ENCODE data around the gene MYRIP. TPM values are rescaled to one million over a fixed set of nuclear protein-coding genes. Genes with fewer than 3 reads are reported as not detected.

Gene MYRIP
- total RNA-seq, 3 donors from 2014 or later (not counting 1 experiment from before 2014, with no cell fraction given) = not detected

GRCh38 chr3:40097131-40098117 lies 288.0 kb downstream of the MYRIP start:
- no peak overlapping the region for H3K27ac ChIP-seq (ENCODE audit: low read length)
- Mint-ChIP-seq H3K27ac (no peak overlapping the region), H3K4me3 (no peak overlapping the region), H3K36me3 (no peaks in the 10 kb centered on the region), H3K4me1 (no peaks in the 10 kb centered on the region), H3K27me3 (ENCODE audit: low read depth in 2 of 2) (peaks cover 0 to 8% of the 10 kb centered on the region in 2 donors), H3K9me3 (peaks cover 0 to 5% of the 10 kb centered on the region in 2 donors)
- ATAC-seq (no peak), DNase-seq (no peak)
- no peaks in the 10 kb centered on the region for H3K36me3 ChIP-seq (ENCODE audit: control insufficient read depth, insufficient read depth, low read length)
- no peaks in the 10 kb centered on the region for H3K27me3 ChIP-seq (ENCODE audit: control insufficient read depth, insufficient read depth, low read length)
- no peak overlapping the region for H3K4me3 ChIP-seq (ENCODE audit: low read length)
- WGBS (ENCODE audit: insufficient coverage) = 79% methylated on average over 6 of the region's 9 CpGs
- no peaks in the 10 kb centered on the region for H3K4me1 ChIP-seq (ENCODE audit: control insufficient read depth, insufficient read depth, low read length)
- intact Hi-C loops (cut with micrococcal nuclease) = no loop called here
- TF ChIP-seq, protein P1, sequence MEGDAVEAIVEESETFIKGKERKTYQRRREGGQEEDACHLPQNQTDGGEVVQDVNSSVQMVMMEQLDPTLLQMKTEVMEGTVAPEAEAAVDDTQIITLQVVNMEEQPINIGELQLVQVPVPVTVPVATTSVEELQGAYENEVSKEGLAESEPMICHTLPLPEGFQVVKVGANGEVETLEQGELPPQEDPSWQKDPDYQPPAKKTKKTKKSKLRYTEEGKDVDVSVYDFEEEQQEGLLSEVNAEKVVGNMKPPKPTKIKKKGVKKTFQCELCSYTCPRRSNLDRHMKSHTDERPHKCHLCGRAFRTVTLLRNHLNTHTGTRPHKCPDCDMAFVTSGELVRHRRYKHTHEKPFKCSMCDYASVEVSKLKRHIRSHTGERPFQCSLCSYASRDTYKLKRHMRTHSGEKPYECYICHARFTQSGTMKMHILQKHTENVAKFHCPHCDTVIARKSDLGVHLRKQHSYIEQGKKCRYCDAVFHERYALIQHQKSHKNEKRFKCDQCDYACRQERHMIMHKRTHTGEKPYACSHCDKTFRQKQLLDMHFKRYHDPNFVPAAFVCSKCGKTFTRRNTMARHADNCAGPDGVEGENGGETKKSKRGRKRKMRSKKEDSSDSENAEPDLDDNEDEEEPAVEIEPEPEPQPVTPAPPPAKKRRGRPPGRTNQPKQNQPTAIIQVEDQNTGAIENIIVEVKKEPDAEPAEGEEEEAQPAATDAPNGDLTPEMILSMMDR (IDR thresholded peaks at IDR 0.05) = no peak
- H3K9me3 ChIP-seq (ENCODE audit: control insufficient read depth, insufficient read depth, low read length) = no peaks in the 10 kb centered on the region

- Histone ChIP-seq H3K36me3 (ENCODE audit: control insufficient read depth, insufficient read depth, low read length) (no peaks in the 10 kb centered on the region), H3K4me3 (ENCODE audit: low read length) (no peak overlapping the region), H3K27ac (ENCODE audit: low read length) (no peak overlapping the region), H3K4me1 (ENCODE audit: control insufficient read depth, insufficient read depth, low read length) (no peaks in the 10 kb centered on the region), H3K9me3 (ENCODE audit: control insufficient read depth, insufficient read depth, low read length) (no peaks in the 10 kb centered on the region), H3K27me3 (ENCODE audit: control insufficient read depth, insufficient read depth, low read length) (no peaks in the 10 kb centered on the region)
- Mint-ChIP-seq H3K9me3 (peaks cover 0 to 5% of the 10 kb centered on the region in 2 donors), H3K36me3 (no peaks in the 10 kb centered on the region), H3K4me3 (no peak overlapping the region), H3K27me3 (ENCODE audit: low read depth in 2 of 2) (peaks cover 0 to 11% of the 10 kb centered on the region in 2 donors), H3K27ac (no peak overlapping the region), H3K4me1 (no peaks in the 10 kb centered on the region)
- intact Hi-C loops (cut with micrococcal nuclease) = no loop called here
- ATAC-seq (no peak), DNase-seq (no peak)
- TF ChIP-seq, protein P1 (IDR thresholded peaks at IDR 0.05) = no peak
These were observed 288.9 kb downstream of the MYRIP start for GRCh38 chr3:40098261-40098759.

- DNase-seq = no peak
- H3K27me3 Mint-ChIP-seq (ENCODE audit: low read depth in 2 of 2) = peaks cover 0 to 11% of the 10 kb centered on the region in 2 donors
- H3K4me3 Mint-ChIP-seq = no peak overlapping the region
- no peak overlapping the region for H3K27ac ChIP-seq (ENCODE audit: low read length)
- no peak overlapping the region for H3K4me3 ChIP-seq (ENCODE audit: low read length)
- intact Hi-C loops (cut with micrococcal nuclease) = no loop called here
- 84% methylated on average over 5 of the region's 7 CpGs for WGBS (ENCODE audit: insufficient coverage)
- H3K4me1 Mint-ChIP-seq = no peaks in the 10 kb centered on the region
- H3K36me3 ChIP-seq (ENCODE audit: control insufficient read depth, insufficient read depth, low read length) = no peaks in the 10 kb centered on the region
- TF ChIP-seq, protein P1 (IDR thresholded peaks at IDR 0.05) = no peak
- no peak overlapping the region for H3K27ac Mint-ChIP-seq
- no peaks in the 10 kb centered on the region for H3K9me3 ChIP-seq (ENCODE audit: control insufficient read depth, insufficient read depth, low read length)
- no peak for ATAC-seq
- no peaks in the 10 kb centered on the region for H3K36me3 Mint-ChIP-seq
- peaks cover 0 to 5% of the 10 kb centered on the region in 2 donors for H3K9me3 Mint-ChIP-seq
- no peaks in the 10 kb centered on the region for H3K4me1 ChIP-seq (ENCODE audit: control insufficient read depth, insufficient read depth, low read length)
- H3K27me3 ChIP-seq (ENCODE audit: control insufficient read depth, insufficient read depth, low read length) = no peaks in the 10 kb centered on the region
These were observed 290.5 kb downstream of the MYRIP start for GRCh38 chr3:40099871-40100270.
